Hematopoietic multipotent progenitor cell treated with erythropoietin and hydrocortisone succinate and interleukin-3 and kit ligand, for 4 days (in vitro differentiated cells): Measurements from ENCODE around the gene CELF1.

Source experiments
- DNase-seq: peaks from one replicate; pipeline ENCODE4 v3.0.0-alpha.2; 2015

Gene CELF1

DNA sequence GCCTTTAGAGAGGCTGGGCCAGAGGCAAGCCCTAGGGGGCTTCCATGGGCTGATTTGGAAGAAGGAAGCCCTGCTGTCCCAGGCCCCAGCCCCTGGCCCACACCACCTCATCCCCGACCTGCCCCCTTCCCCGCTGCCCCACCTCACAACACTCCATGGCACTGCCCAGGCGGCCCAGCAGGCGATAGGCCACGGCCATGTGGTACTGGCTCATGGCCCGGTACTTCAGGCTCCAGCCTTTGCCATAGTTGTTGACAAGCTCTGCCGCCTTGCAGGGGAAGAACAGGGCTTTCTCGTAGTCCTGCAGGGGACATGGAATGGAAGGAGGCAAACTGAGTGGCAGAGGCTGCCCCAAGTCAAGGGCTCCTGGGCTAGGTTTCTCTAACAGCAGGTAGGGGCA is 110.4 kb downstream of the CELF1 start:
- DNase-seq, result no peak

- DNase-seq, result no peak
These were observed 111.5 kb downstream of the CELF1 start for GRCh38 chr11:47441421-47441820.

DNA sequence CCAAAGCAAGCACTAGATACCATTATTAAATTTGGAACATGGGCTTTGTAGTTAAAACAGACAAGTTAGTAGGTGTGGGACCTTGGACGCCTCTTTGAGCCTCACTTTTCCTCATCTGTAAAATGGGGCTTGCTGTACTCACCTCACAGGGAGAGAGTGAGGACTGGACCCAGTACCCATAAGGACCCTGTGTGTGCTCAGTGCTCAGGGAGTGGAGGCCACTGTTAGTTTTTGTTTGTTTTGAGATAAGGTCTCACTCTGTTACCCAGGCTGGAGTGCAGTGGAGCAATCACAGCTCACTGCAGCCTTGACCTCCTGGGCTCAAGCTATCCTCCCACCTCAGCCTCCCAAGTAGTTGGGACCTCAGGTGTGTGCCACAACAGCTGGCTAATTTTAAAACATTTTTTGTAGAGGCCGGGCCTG is 112.9 kb downstream of the CELF1 start:
- no peak for DNase-seq

GRCh38 chr11:47438721-47439120 is 114.2 kb downstream of the CELF1 start:
- no peak for DNase-seq

GRCh38 chr11:47437746-47438418 is 115.0 kb downstream of the CELF1 start:
- no peak for DNase-seq

DNA sequence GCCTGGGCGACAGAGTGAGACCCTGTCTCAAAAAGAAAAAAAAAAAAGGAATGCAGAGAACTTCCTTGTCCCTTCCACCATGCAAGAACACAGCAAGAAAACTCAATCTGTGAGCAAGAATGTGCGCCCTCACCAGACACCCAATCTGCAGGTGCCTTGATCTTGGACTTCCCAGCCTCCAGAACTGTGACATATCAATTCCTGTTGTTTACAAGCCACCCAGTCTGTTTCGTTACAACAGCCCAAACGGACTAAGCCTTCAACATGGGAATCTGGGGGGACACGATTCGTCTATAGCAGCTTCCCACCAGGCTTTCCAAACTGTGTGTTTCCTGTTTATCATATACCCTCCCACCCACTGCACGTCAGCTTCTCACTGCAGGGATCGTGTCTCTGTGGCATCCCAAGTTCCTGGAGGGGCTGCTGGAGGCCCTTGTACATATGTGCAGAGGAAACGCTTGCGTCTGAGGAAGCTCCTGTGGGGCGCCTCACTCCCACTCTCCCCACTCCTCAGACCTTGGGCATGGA is 115.7 kb downstream of the CELF1 start:
- DNase-seq, result no peak

GRCh38 chr11:47436726-47437125 is 116.2 kb downstream of the CELF1 start:
- DNase-seq, result no peak

DNA sequence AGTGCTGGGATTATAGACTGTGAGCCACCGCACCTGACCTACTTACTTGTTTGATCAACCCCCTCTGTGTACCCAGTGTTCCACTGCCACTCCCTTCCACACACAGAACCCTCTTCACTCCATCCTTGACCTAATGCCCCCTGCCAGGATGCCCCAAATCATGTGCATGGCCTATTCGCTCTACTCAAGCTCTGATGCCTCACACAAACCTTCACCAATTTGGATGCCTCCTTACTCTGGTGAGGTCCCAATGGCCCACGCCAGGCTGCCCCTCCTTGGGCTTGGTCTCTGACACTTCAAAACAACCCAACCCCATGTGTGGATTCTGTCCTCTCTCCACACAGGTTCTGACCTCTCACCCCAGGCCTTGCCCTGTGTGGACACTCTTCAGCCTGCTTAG is 117.2 kb downstream of the CELF1 start:
- DNase-seq, result no peak

GRCh38 chr11:47434011-47434786 is 118.7 kb downstream of the CELF1 start:
- no peak for DNase-seq

- DNase-seq, result no peak
These were observed 119.8 kb downstream of the CELF1 start for GRCh38 chr11:47433157-47433556.

DNA sequence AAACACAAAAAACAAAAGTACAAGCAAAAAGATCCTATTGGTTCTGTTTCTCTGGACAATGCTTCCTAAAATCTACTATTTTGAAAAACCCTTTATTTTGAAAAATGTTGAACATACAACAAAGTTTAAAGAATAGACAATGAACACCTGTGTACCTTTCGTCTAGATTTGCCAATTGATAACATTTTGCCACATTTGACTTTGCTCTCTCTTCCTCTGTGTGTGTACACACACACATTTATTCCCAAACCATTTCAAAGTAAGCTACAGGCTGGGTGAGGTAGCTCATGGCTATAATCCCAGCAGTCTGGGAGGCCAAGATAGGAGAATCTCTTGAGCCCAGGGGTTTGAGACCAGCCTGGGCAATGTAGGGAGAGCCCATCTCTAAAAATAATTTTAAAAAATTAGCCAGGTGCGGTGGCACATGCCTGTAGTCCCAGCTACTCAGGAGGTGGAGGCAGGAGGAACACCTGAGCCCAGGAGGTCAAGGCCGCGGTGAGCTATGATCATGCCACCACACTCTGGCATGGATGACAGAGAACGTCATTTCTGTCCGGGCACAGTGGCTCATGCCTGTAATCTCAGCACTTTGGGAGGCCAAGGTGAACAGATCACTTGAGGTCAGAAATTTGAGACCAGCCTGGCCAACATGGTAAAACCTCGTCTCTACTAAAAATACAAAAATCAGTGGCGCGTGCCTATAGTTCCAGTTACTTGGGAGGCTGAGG is 121.4 kb downstream of the CELF1 start:
- DNase-seq, result no peak

DNA sequence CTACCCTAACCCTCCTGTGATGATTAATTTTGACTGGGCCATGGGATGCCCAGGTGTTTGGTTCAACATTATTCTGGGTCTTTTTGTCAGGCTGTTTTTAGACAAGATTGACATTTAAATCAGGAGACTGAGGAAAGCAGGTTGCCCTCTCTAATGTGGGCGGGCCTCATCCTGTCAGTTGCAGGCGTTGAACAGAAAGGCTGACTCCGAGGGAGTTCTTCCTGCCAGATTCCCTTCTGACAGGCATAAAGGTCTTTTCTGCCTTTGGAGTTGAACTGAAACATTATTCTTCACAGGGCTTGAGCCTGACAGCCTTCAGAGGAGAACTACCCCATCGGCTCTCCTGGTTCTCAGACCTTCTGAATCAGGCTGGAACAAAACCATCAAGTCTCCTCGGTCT is 122.4 kb downstream of the CELF1 start:
- no peak for DNase-seq

DNA sequence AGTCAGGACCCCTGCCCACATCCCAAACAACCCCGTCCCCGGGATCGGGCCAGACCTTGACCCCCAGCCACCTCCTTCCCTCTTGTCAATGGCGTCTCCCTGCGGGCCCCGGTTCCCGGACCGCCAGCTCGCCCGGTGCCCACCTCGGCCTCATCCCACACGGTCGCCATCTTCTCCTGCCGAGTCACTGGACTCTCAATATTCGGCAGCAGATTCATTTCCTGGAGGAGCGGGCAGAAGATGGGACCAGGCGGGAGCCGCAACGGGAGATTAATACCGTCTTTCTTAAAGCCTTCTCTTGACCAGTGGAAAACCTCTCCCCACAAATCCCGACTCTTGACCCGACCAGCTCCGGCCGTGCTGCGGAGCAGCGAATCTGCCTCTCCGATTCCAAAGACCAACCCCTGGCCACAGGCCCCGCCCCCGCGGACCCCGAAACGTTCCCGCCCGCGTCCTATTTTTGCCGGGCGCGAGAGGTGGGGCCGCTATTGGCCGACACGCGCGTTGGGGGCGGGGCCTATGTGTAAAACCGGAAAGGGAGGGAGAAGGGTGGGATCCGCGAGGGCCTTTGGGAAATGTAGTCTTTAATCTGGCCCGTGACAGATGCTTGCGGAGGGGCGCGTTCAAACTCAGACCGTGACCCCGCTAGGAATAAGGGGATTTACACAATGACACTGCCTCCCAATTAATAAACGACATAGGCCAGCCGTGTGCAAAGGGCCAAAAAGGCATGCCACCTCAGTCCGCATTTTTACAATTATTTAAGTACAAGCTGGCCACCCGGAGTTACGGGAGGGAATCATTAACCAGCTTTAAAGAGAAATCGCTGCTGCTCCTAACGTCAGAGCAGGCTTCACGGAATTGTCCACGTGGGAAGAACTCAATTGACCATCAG is 126.6 kb downstream of the CELF1 start, which contains the start of gene PSMC3:
Gene PSMC3, minus strand, starts transcription at position 378 of the 895 bp plus-strand sequence. Its CDS starts 160 bp downstream, at position 218.
- DNase-seq, result peak; percentile 99

DNA sequence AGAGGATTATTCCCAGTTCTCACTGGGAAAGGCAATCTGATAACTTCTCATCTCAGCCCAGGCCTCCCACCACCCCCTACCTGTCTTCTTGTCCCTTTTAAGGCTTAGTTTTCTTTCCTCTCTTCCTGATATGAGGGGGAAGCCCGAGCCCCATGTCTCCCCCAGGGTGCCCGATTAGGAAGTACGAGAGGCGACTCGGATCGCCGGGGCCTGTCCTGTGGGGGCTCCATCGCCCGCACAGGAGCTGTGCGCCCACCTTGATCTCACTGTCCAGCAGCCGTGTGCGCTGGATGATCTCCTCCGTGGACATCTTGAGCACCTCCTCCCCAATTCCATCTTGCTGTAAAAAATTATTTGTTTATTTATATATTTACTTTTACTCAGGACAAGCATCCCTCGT is 127.3 kb downstream of the CELF1 start:
- no peak for DNase-seq

GRCh38 chr11:47418454-47419259 is 134.3 kb downstream of the CELF1 start:
- no peak for DNase-seq

DNA sequence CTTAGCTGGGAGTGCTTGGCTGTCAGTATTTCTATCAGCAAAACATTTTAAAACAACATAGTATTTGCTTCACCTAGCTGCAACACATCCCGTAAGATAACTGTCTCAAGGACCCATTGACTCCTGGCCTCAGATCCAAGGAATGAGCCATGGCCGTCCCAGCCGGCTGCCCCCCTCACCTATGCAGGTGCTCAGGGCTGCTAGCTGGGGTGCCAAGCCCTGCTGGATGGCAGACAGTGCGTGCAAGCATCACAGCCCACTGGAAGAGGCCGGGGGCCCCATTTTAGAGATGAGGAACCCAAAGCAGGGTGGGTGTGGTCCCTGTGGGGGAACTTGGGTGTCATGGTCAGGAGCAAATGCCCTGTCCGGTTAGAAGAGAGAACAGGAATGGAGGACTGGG is 135.2 kb downstream of the CELF1 start:
- no peak for DNase-seq

- no peak for DNase-seq
These were observed 136.9 kb downstream of the CELF1 start for GRCh38 chr11:47415949-47416472.
